ENCODE data around the gene UBA52.
A peak's percentile ranks its signal among the peaks of the same experiment; 100 is the strongest.
"Not testable (repeated sequence)": the region's sequence is repeated elsewhere in the genome, so short reads cannot be mapped to it uniquely, and the experiment has no call there.

Gene UBA52

GRCh38 chr19:18571564-18572344 lies at the start of gene UBA52:
Gene UBA52 (plus strand): TSS chr19:18571857. CDS start chr19:18573301, 1,444 bp downstream.
- DNase-seq (ENCODE audit: low read depth) = peak; percentile 79

- peak; percentile 99 for DNase-seq (ENCODE audit: low read depth)
Observed at GRCh38 chr19:18522124-18522861, 49.4 kb upstream of the UBA52 start.

- not testable (repeated sequence) for DNase-seq (ENCODE audit: low read depth)
Observed at GRCh38 chr19:18522862-18523440, 48.7 kb upstream of the UBA52 start.

GRCh38 chr19:18523841-18524240 lies 47.8 kb upstream of the UBA52 start:
- DNase-seq (ENCODE audit: low read depth) = no peak

- no peak for DNase-seq (ENCODE audit: low read depth)
Observed at GRCh38 chr19:18526316-18526715, 45.3 kb upstream of the UBA52 start.

- no peak for DNase-seq (ENCODE audit: low read depth)
Observed at GRCh38 chr19:18529782-18530181, 41.9 kb upstream of the UBA52 start.

GRCh38 chr19:18531485-18531884 lies 40.2 kb upstream of the UBA52 start:
- no peak for DNase-seq (ENCODE audit: low read depth)

GRCh38 chr19:18532168-18532890 lies 39.3 kb upstream of the UBA52 start:
- DNase-seq (ENCODE audit: low read depth) = no peak

GRCh38 chr19:18533058-18533457 lies 38.6 kb upstream of the UBA52 start:
- DNase-seq (ENCODE audit: low read depth) = no peak

- DNase-seq (ENCODE audit: low read depth) = no peak
Observed at GRCh38 chr19:18536475-18536874, 35.2 kb upstream of the UBA52 start.

GRCh38 chr19:18537431-18537830 lies 34.2 kb upstream of the UBA52 start:
- no peak for DNase-seq (ENCODE audit: low read depth)

GRCh38 chr19:18538115-18538514 lies 33.5 kb upstream of the UBA52 start:
- no peak for DNase-seq (ENCODE audit: low read depth)

- DNase-seq (ENCODE audit: low read depth) = no peak
Observed at GRCh38 chr19:18539372-18539771, 32.3 kb upstream of the UBA52 start.

GRCh38 chr19:18540200-18540599 lies 31.5 kb upstream of the UBA52 start:
- not testable (repeated sequence) for DNase-seq (ENCODE audit: low read depth)

- no peak for DNase-seq (ENCODE audit: low read depth)
Observed at GRCh38 chr19:18541258-18541991, 30.2 kb upstream of the UBA52 start.

GRCh38 chr19:18541992-18542940 lies 29.4 kb upstream of the UBA52 start:
- DNase-seq (ENCODE audit: low read depth) = no peak

GRCh38 chr19:18542941-18543813 lies 28.5 kb upstream of the UBA52 start, which contains the start of gene FKBP8:
Gene FKBP8 (minus strand): TSS chr19:18543573. CDS start chr19:18541970, 1,603 bp downstream.
- peak; percentile 29 for DNase-seq (ENCODE audit: low read depth)

GRCh38 chr19:18543814-18544475 lies 27.7 kb upstream of the UBA52 start:
- DNase-seq (ENCODE audit: low read depth) = no peak

GRCh38 chr19:18551631-18552030 lies 20.0 kb upstream of the UBA52 start:
- no peak for DNase-seq (ENCODE audit: low read depth)

All from HS-5 (cell line).